Stimulated activated CD8-positive, alpha-beta memory T cell treated with anti-CD3 and anti-CD28 coated beads, Interleukin-4, amount 100 ng/mL, for 48 hours (primary cell): ENCODE results near the gene CHRNB1.

ENCODE experiments used
- DNase-seq: peaks from one replicate; pipeline ENCODE4 v3.0.0-alpha.2; 2020

CHRNB1 gene

GRCh38 chr17:7415784-7416183 lies 29.1 kb upstream of the CHRNB1 start:
- no peak for DNase-seq

GRCh38 chr17:7416323-7416722 lies 28.5 kb upstream of the CHRNB1 start:
- no peak for DNase-seq

GRCh38 chr17:7417056-7417655 lies 27.7 kb upstream of the CHRNB1 start:
- DNase-seq, result no peak

- no peak for DNase-seq
Observed at GRCh38 chr17:7418472-7419152, 26.2 kb upstream of the CHRNB1 start.

GRCh38 chr17:7419819-7420610 lies 24.8 kb upstream of the CHRNB1 start, which contains the start of gene SPEM1:
TSS of gene SPEM1 (plus strand) at chr17:7420324. CDS start at chr17:7420385, 61 bp downstream.
- DNase-seq, result no peak

GRCh38 chr17:7421186-7421585 lies 23.7 kb upstream of the CHRNB1 start:
- DNase-seq, result no peak

- no peak for DNase-seq
Observed at GRCh38 chr17:7423679-7424078, 21.2 kb upstream of the CHRNB1 start.

GRCh38 chr17:7425316-7425715 lies 19.5 kb upstream of the CHRNB1 start, which contains the start of gene SPEM2:
TSS of gene SPEM2 (plus strand) at chr17:7425616. CDS start at chr17:7425689, 73 bp downstream.
- DNase-seq, result no peak

- no peak for DNase-seq
Observed at GRCh38 chr17:7425756-7426155, 19.1 kb upstream of the CHRNB1 start.

- no peak for DNase-seq
Observed at GRCh38 chr17:7426203-7426863, 18.5 kb upstream of the CHRNB1 start.

- DNase-seq, result no peak
Observed at GRCh38 chr17:7426896-7427489, 17.9 kb upstream of the CHRNB1 start.

- no peak for DNase-seq
Observed at GRCh38 chr17:7427549-7427948, 17.3 kb upstream of the CHRNB1 start.

- no peak for DNase-seq
Observed at GRCh38 chr17:7428557-7428956, 16.3 kb upstream of the CHRNB1 start, which contains the start of gene SPEM3. TSS of gene SPEM3 (plus strand) at chr17:7428857. CDS start at chr17:7428903, 46 bp downstream.

- no peak for DNase-seq
Observed at GRCh38 chr17:7429722-7430121, 15.1 kb upstream of the CHRNB1 start.

- DNase-seq, result no peak
Observed at GRCh38 chr17:7431231-7431630, 13.6 kb upstream of the CHRNB1 start.

GRCh38 chr17:7432296-7432695 lies 12.6 kb upstream of the CHRNB1 start:
- no peak for DNase-seq

- peak; percentile 71 for DNase-seq
Observed at GRCh38 chr17:7435676-7436555, 8.9 kb upstream of the CHRNB1 start.

GRCh38 chr17:7436556-7437368 lies 8.1 kb upstream of the CHRNB1 start:
- DNase-seq, result peak; percentile 85

GRCh38 chr17:7437369-7437863 lies 7.4 kb upstream of the CHRNB1 start:
- DNase-seq, result no peak

GRCh38 chr17:7437950-7438614 lies 6.8 kb upstream of the CHRNB1 start:
- peak; percentile 81 for DNase-seq
